ENCODE measurements around the gene DCAF7.

DNA sequence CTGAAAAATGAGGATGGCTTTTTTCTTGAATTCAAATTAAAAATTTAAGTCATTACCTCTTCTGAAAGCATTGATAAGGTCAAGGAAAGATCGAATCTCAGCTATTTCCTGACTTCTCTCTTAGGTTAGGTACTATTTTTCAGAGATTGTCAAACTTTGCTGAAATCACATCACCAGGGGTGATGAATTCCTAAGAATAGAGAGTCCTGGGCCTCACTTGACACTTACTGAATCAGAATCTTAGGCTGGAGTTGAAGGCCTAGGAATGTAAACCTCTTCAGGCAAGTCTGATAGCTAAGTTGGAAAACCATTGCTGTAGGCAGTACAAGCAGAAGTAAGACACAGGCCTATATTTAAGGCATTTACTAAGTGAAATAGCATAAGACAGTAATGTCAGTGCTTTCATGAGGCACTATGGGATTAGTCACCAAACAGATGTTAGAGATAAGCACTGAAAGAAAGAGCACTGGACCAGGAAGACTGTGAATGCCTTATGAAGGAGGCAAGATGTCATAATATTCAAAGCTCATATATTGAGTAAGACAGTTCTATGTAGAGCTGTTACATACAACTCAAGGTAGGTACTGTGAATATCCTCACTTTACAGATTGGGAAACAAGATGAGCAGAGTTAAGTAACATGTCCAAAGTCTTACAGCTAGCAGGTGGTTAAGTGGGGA, 21.5 kb downstream of the DCAF7 start:
- TF ChIP-seq, protein P1, sequence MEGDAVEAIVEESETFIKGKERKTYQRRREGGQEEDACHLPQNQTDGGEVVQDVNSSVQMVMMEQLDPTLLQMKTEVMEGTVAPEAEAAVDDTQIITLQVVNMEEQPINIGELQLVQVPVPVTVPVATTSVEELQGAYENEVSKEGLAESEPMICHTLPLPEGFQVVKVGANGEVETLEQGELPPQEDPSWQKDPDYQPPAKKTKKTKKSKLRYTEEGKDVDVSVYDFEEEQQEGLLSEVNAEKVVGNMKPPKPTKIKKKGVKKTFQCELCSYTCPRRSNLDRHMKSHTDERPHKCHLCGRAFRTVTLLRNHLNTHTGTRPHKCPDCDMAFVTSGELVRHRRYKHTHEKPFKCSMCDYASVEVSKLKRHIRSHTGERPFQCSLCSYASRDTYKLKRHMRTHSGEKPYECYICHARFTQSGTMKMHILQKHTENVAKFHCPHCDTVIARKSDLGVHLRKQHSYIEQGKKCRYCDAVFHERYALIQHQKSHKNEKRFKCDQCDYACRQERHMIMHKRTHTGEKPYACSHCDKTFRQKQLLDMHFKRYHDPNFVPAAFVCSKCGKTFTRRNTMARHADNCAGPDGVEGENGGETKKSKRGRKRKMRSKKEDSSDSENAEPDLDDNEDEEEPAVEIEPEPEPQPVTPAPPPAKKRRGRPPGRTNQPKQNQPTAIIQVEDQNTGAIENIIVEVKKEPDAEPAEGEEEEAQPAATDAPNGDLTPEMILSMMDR (IDR thresholded peaks at IDR 0.05) = no peak
- TF ChIP-seq POLR2A (IDR thresholded peaks at IDR 0.05) = no peak
